Neural cell (in vitro differentiated cells): ENCODE measurements around the gene CAMK1D. TPM values are rescaled to one million over a fixed set of nuclear protein-coding genes. Genes with fewer than 3 reads are reported as not detected.

ENCODE experiments used
- H2AFZ ChIP-seq: fragments of 200-600, 300-800 bp; sonication (generic), shearing (Covaris generic); 2 replicates; pipeline ENCODE4 v1.6.0; 2014; ENCODE audit warnings: low read depth, mild to moderate bottlenecking, antibody characterized with exemption, low read length, moderate library complexity
- H3F3A ChIP-seq: fragments of 200-600 bp; shearing (Covaris generic); 2 replicates; pipeline ENCODE4 v1.6.1; 2016; ENCODE audit warnings: mild to moderate bottlenecking, moderate library complexity, mixed read lengths, antibody characterized with exemption, low read length; ENCODE audit not compliant: insufficient read depth, poor library complexity, severe bottlenecking
- H3K27ac ChIP-seq: fragments of 200-600, 300-800 bp; sonication (generic), shearing (Covaris generic); 2 replicates; pipeline ENCODE4 v1.5.1; 2014; ENCODE audit warnings: mild to moderate bottlenecking, low read length, moderate library complexity
- H3K27me3 ChIP-seq: fragments of 300-800, 200-600 bp; sonication (generic), shearing (Covaris generic); 2 replicates; pipeline ENCODE4 v1.6.0; 2014; ENCODE audit warnings: mild to moderate bottlenecking, low read depth, low read length, moderate library complexity; ENCODE audit not compliant: insufficient read depth
- H3K36me3 ChIP-seq: fragments of 300-800, 200-600 bp; sonication (generic), shearing (Covaris generic); 2 replicates; pipeline ENCODE4 v1.5.1; 2014; ENCODE audit warnings: mild to moderate bottlenecking, antibody characterized with exemption, low read length, moderate library complexity; ENCODE audit not compliant: insufficient read depth
- H3K4me2 ChIP-seq: fragments of 300-800, 200-600 bp; sonication (generic), shearing (Covaris generic); 2 replicates; pipeline ENCODE4 v1.6.0; 2014; ENCODE audit warnings: mild to moderate bottlenecking, low read length
- H3K4me3 ChIP-seq: fragments of 300-800, 200-600 bp; sonication (generic), shearing (Covaris generic); 2 replicates; pipeline ENCODE4 v1.5.1; 2014; ENCODE audit warnings: mild to moderate bottlenecking, low read length, moderate library complexity
- H3K79me2 ChIP-seq: fragments of 200-600 bp; shearing (Covaris generic); replicated peaks from 2 replicates; pipeline ENCODE4 v1.6.0; 2014; ENCODE audit warnings: mild to moderate bottlenecking, low read length, moderate library complexity; ENCODE audit not compliant: insufficient read depth
- H3K9ac ChIP-seq: fragments of 300-800, 200-600 bp; sonication (generic), shearing (Covaris generic); 2 replicates; pipeline ENCODE4 v1.6.1; 2016; ENCODE audit warnings: mild to moderate bottlenecking, low read length, mixed read lengths
- H3K9me2 ChIP-seq: fragments of 200-600 bp; shearing (Covaris generic); 2 replicates; pipeline ENCODE4 v1.6.1; 2016; ENCODE audit warnings: mild to moderate bottlenecking, low read length, mixed read lengths; ENCODE audit not compliant: insufficient read depth
- H3K9me3 ChIP-seq: fragments of 200-600, 300-800 bp; sonication (generic), shearing (Covaris generic); 2 replicates; pipeline ENCODE4 v1.6.1; 2016; ENCODE audit warnings: mild to moderate bottlenecking, mixed run types, low read length, moderate library complexity, mixed read lengths
- H4K20me1 ChIP-seq: fragments of 200-600 bp; shearing (Covaris generic); 2 replicates; pipeline ENCODE4 v1.6.1; 2016; ENCODE audit warnings: mild to moderate bottlenecking, mixed run types; ENCODE audit not compliant: insufficient read depth
- CTCF ChIP-seq: fragments of 450-650 bp; IDR thresholded peaks from 2 replicates; pipeline ENCODE4 v1.5.1; 2014; ENCODE audit warnings: antibody characterized with exemption, mild to moderate bottlenecking, moderate library complexity; ENCODE audit not compliant: poor library complexity, severe bottlenecking
- EP300 ChIP-seq: fragments of 450-650 bp; conservative IDR thresholded peaks from 2 replicates; pipeline ENCODE4 v1.6.1; 2014; ENCODE audit warnings: antibody characterized with exemption, mild to moderate bottlenecking, moderate library complexity; ENCODE audit not compliant: poor library complexity, severe bottlenecking
- EZH2 ChIP-seq: fragments of 200-600, 300-800 bp; shearing (Covaris generic), sonication (generic); IDR thresholded peaks from 2 replicates; pipeline ENCODE4 v1.6.1; 2014; ENCODE audit warnings: antibody characterized with exemption, low read length, borderline replicate concordance, mild to moderate bottlenecking; ENCODE audit not compliant: insufficient read depth, poor library complexity, severe bottlenecking
- MXI1 ChIP-seq: fragments of 450-650 bp; conservative IDR thresholded peaks from 2 replicates; pipeline ENCODE4 v1.6.1; 2014; ENCODE audit warnings: antibody characterized with exemption, mild to moderate bottlenecking; ENCODE audit not compliant: poor library complexity, severe bottlenecking
- POLR2AphosphoS5 ChIP-seq: IDR thresholded peaks from 2 replicates; pipeline ENCODE4 v1.6.1; 2012
- RAD21 ChIP-seq: fragments of 450-650 bp; conservative IDR thresholded peaks from 2 replicates; pipeline ENCODE4 v1.6.1; 2014; ENCODE audit warnings: antibody characterized with exemption, mild to moderate bottlenecking, moderate library complexity
- REST ChIP-seq: IDR thresholded peaks from 2 replicates; pipeline ENCODE4 v1.6.1; 2012; ENCODE audit warnings: borderline replicate concordance
- SMC3 ChIP-seq: fragments of 450-650 bp; conservative IDR thresholded peaks from 2 replicates; pipeline ENCODE4 v1.6.1; 2014; ENCODE audit warnings: antibody characterized with exemption, mild to moderate bottlenecking, moderate library complexity; ENCODE audit not compliant: poor library complexity
- TAF1 ChIP-seq: IDR thresholded peaks from 2 replicates; pipeline ENCODE4 v1.6.1; 2012; ENCODE audit warnings: low read depth
- polyA plus RNA-seq: library from polyadenylated mRNA; depleted of rRNA; stranded (reverse); fragments of >200 nt; gene quantifications from 2 replicates; pipeline ENCODE4 v1.2.3, GENCODE V29; 2014

The CAMK1D gene
- polyA plus RNA-seq, 1 donor from 2014 or later, result 13.8 TPM

GRCh38 chr10:12535656-12536055 lies 186.3 kb downstream of the CAMK1D start:
- Histone ChIP-seq H3K4me3 (no peak overlapping the region), H3K36me3 (no peaks in the 10 kb centered on the region), H3K4me2 (no peak overlapping the region), H3K9me3 (no peaks in the 10 kb centered on the region), H3K9ac (no peak overlapping the region), H3K27ac (no peak overlapping the region), H3K9me2 (no peaks in the 10 kb centered on the region), H2AFZ (no peak overlapping the region), H4K20me1 (no peaks in the 10 kb centered on the region), H3K79me2 (no peaks in the 10 kb centered on the region), H3K27me3 (no peaks in the 10 kb centered on the region), H3F3A (peaks cover under 1% of the 10 kb centered on the region)
- TF ChIP-seq RAD21 (no peak), TAF1 (no peak), EP300 (no peak), MXI1 (no peak), REST (no peak), SMC3 (no peak), EZH2 (no peak), CTCF (no peak), POLR2AphosphoS5 (no peak)

- Histone ChIP-seq H3K4me3 (no peak overlapping the region), H3K27me3 (no peaks in the 10 kb centered on the region), H3K4me2 (no peak overlapping the region), H3K36me3 (no peaks in the 10 kb centered on the region), H2AFZ (no peak overlapping the region), H4K20me1 (no peaks in the 10 kb centered on the region), H3F3A (peaks cover 4% of the 10 kb centered on the region), H3K9me2 (no peaks in the 10 kb centered on the region), H3K27ac (no peak overlapping the region), H3K79me2 (no peaks in the 10 kb centered on the region), H3K9me3 (no peaks in the 10 kb centered on the region), H3K9ac (no peak overlapping the region)
- TF ChIP-seq CTCF (no peak), TAF1 (no peak), POLR2AphosphoS5 (no peak), SMC3 (no peak), REST (no peak)
Observed at GRCh38 chr10:12538491-12538995, 189.2 kb downstream of the CAMK1D start.
